ENCODE measurements around the gene ATP5PD. TPM values are rescaled to one million over a fixed set of nuclear protein-coding genes. Genes with fewer than 3 reads are reported as not detected.
"Not testable (repeated sequence)": the region's sequence is repeated elsewhere in the genome, so short reads cannot be mapped to it uniquely, and the experiment has no call there.

The ATP5PD gene
- total and polyA plus RNA-seq, 8 donors = 199 to 237 (median 212) TPM

DNA sequence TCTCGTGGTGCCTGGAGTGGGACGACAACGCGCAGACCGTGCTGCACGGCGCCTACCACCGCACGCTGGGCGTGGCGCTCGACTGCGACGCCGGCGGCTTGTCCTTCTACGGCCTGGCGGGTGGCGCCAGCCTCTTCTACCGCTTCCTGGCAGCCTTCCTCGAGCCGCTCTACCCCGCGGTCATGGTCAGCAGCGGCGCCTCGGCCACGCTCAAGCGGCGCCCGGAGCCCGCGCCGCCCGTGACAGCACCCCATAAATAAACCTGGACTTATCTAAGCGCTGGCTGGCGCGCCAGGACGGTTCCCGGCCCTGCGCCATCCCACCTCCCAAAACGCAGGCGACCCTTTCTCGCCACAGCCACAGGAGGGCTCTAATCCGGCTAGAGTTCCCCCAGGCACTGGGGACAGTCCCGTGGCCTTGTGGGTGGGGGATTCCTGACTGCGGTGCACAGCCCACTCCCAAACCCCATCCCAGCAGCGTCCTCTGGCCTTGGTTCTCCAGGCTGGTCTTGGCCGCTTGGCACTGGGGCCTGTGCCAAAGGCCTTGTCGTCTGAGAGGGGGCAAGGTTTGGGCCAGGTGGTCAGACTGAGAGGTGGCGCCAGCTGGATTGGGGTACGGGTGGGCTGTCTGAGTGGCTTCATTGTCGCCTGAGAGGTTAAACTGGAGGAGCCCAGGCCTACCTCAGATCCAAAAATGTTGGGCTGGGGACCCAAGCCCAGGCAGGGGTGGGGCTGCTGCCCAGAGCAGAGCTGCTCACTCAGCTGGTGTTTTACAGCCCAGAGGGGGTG, 30.9 kb upstream of the ATP5PD start:
- Histone ChIP-seq H3K27me3 (no peaks in the 10 kb centered on the region), H3K4me1 (peaks cover 23 to 59% of the 10 kb centered on the region in 2 donors), H3K4me3 (peak overlapping the region; percentile 4 to 37), H3K27ac (peak overlapping the region; percentile 83 to 90), H3K9me3 (no peaks in the 10 kb centered on the region), H3K36me3 (no peaks in the 10 kb centered on the region)
- ATAC-seq (peak; percentile 74), DNase-seq (peak in 2 of 4 donors; percentile 78 to 96)
- intact Hi-C loops (cut with DNase I) = no loop called here
- TF ChIP-seq, protein P1, sequence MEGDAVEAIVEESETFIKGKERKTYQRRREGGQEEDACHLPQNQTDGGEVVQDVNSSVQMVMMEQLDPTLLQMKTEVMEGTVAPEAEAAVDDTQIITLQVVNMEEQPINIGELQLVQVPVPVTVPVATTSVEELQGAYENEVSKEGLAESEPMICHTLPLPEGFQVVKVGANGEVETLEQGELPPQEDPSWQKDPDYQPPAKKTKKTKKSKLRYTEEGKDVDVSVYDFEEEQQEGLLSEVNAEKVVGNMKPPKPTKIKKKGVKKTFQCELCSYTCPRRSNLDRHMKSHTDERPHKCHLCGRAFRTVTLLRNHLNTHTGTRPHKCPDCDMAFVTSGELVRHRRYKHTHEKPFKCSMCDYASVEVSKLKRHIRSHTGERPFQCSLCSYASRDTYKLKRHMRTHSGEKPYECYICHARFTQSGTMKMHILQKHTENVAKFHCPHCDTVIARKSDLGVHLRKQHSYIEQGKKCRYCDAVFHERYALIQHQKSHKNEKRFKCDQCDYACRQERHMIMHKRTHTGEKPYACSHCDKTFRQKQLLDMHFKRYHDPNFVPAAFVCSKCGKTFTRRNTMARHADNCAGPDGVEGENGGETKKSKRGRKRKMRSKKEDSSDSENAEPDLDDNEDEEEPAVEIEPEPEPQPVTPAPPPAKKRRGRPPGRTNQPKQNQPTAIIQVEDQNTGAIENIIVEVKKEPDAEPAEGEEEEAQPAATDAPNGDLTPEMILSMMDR (IDR thresholded peaks at IDR 0.05) = peak in 1 of 2 donors; percentile 17

DNA sequence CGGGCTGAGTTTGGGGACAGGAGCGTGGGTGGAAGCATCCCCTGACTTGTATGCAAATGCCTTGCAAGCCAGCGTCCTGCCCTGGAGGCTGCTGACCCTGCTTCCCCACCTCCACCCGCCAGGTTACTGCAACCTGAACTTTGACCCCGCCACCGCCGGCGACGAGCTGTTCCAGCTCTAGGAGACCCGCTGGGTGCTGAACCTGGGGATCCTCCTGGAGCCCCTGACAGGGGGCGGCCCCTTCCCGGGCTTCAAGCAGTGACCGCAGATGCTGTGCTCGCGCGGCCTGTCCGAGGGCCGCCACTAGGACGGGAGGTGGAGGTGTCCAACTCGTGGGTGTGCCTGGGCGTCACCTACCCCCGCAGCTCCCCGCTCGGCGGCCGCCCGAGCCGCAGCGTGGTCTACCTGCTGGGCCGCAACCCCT, 30.3 kb upstream of the ATP5PD start:
- peaks cover 23 to 59% of the 10 kb centered on the region in 2 donors for H3K4me1 ChIP-seq
- intact Hi-C loops (cut with DNase I) = no loop called here
- ATAC-seq = peak; percentile 1

DNA sequence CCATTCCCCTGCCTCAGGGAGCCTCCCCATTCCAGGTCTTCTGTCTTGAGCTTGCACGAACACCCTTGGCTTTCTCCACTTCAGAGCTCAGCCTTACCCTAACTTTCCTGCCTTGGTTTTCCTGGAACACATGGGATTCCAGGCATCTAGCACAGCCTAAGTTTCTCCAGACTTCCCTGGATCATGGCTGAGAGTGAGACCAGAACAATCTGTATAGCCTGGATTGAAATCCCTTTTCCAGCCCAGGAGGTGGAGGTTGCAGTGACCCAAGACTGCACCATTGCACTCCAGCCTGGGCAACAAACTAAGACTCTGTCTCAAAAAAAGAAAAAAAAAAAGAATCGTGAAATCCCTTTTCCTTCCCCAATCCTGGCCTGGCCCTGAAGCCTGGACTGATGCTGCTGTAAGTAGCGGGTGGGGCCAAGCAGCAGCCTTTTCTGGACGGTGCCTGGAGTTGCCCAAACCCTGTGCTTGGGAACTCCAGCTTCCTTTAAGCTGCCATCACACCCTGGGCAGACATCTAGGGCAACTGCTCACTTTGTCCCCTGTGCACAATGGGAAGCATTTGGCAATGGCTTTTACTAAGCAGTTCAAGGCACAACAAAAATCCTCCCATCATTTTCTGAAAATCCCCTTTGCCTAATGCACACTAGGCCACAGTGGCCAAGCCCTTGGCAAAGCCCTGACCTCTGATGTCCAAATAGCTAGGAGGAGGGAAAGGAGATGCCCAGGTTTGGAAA, 29.0 kb upstream of the ATP5PD start:
- Histone ChIP-seq H3K27me3 (no peaks in the 10 kb centered on the region), H3K36me3 (no peaks in the 10 kb centered on the region), H3K27ac (peak overlapping the region in 1 of 2 donors; percentile 21), H3K4me3 (no peak overlapping the region), H3K4me1 (peaks cover 23 to 49% of the 10 kb centered on the region in 2 donors), H3K9me3 (no peaks in the 10 kb centered on the region)
- no peak for ATAC-seq
- DNase-seq = peak in 1 of 4 donors; percentile 43
- intact Hi-C loops (cut with DNase I) = no loop called here
- TF ChIP-seq, protein P1 (IDR thresholded peaks at IDR 0.05) = no peak

More for the DNA sequence above, 30.3 kb upstream of the ATP5PD start:
- no peaks in the 10 kb centered on the region for H3K36me3 ChIP-seq
- H3K4me3 ChIP-seq = peak overlapping the region; percentile 4 to 37
- no peaks in the 10 kb centered on the region for H3K9me3 ChIP-seq
- no peak for DNase-seq
- H3K27ac ChIP-seq = peak overlapping the region; percentile 83 to 90
- TF ChIP-seq, protein P1 (IDR thresholded peaks at IDR 0.05) = no peak
- H3K27me3 ChIP-seq = no peaks in the 10 kb centered on the region

GRCh38 chr17:75074532-75074931, 27.8 kb upstream of the ATP5PD start:
- H3K36me3 ChIP-seq = no peaks in the 10 kb centered on the region
- peak in 1 of 4 donors; percentile 48 for DNase-seq
- H3K4me1 ChIP-seq = peaks cover 18 to 39% of the 10 kb centered on the region in 2 donors
- H3K4me3 ChIP-seq = no peak overlapping the region
- H3K9me3 ChIP-seq = no peaks in the 10 kb centered on the region
- intact Hi-C loops (cut with DNase I) = no loop called here
- no peaks in the 10 kb centered on the region for H3K27me3 ChIP-seq
- no peak for ATAC-seq
- no peak overlapping the region for H3K27ac ChIP-seq
- TF ChIP-seq, protein P1 (IDR thresholded peaks at IDR 0.05) = no peak

- DNase-seq (no peak), ATAC-seq (no peak)
- TF ChIP-seq, protein P1 (IDR thresholded peaks at IDR 0.05) = no peak
- intact Hi-C loops (cut with DNase I) = no loop called here
- Histone ChIP-seq H3K27ac (no peak overlapping the region), H3K4me3 (no peak overlapping the region), H3K9me3 (no peaks in the 10 kb centered on the region), H3K36me3 (no peaks in the 10 kb centered on the region), H3K4me1 (peaks cover 9 to 30% of the 10 kb centered on the region in 2 donors), H3K27me3 (no peaks in the 10 kb centered on the region)
Observed at GRCh38 chr17:75073618-75074047, 26.9 kb upstream of the ATP5PD start.

DNA sequence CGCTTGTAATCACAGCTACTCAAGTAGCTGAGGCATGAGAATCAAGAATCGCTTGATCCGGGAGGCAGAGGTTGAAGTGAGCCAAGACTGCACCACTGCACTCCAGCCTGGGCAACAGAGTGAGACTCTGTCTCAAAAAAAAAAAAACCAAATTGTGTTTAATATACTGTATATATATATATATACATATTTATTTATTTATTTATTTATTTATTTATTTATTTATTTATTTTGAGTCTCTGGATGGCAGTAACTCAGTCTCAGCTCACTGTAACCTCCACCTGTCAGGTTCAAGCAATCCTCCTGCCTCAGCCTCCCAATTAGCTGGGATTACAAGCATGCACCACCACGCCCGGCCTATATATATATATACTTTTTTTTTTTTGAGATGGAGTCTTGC, 26.1 kb upstream of the ATP5PD start:
- H3K9me3 ChIP-seq; intact Hi-C loops (cut with DNase I); DNase-seq; H3K27me3 ChIP-seq; H3K27ac ChIP-seq; H3K4me3 ChIP-seq; H3K36me3 ChIP-seq; ATAC-seq: not testable (repeated sequence)
- peaks cover 3 to 23% of the 10 kb centered on the region in 2 donors for H3K4me1 ChIP-seq

- H3K4me3 ChIP-seq; H3K27ac ChIP-seq; intact Hi-C loops (cut with DNase I); H3K36me3 ChIP-seq; DNase-seq; ATAC-seq; H3K9me3 ChIP-seq; H3K27me3 ChIP-seq: not testable (repeated sequence)
- peaks cover 0 to 11% of the 10 kb centered on the region in 2 donors for H3K4me1 ChIP-seq
Observed at GRCh38 chr17:75071478-75072271, 24.9 kb upstream of the ATP5PD start.

Measured in left lung (tissue), 10 donors.